HG03108 (cell line): ENCODE results near the gene ELMO1.

ENCODE experiments used
- ATAC-seq: cut with Tn5 transposase; IDR thresholded peaks from one replicate; pipeline ENCODE4 v1.9.1; 2021; ENCODE audit warnings: moderate library complexity; ENCODE audit not compliant: unreplicated experiment

ELMO1 gene

DNA sequence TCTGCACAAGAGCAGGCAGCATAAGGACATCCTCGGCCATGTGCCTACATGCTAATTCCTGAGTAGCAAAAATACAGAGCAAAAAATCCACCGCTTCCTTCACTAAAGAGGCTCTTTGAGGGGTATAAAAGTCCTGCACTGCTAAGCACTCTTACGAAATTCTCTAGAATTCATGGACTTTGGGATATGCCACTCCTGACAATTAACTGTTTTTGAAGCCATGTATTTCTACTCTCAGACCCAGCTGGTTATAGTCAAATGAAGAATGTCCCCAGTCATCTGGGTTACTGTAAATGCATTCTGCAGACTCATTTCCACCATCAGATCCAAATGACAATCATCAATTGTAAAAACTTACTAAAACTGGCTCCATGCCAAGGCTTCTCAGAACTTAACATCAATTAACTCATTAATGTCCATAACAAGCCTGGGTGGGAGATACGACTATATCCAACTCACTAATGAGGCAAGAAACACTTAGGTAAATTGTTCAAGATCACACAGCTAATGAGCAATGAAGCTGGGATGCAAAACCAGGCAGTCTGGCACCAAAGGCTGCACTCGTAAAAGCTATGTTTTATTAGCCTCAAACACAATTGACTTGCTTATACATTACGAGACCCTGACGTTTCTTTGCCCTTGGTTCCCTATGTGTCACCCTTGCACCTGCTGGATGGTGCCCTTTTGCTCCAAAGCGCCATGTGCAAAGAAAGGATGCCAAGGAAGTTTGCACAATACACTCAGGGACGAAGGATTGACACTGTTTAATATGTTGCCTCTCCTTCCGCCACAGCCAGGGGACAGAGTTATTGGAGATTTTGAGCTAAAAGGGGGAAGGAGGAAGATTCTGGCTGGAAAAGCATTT is 250.4 kb downstream of the ELMO1 start:
- ATAC-seq, result no peak

DNA sequence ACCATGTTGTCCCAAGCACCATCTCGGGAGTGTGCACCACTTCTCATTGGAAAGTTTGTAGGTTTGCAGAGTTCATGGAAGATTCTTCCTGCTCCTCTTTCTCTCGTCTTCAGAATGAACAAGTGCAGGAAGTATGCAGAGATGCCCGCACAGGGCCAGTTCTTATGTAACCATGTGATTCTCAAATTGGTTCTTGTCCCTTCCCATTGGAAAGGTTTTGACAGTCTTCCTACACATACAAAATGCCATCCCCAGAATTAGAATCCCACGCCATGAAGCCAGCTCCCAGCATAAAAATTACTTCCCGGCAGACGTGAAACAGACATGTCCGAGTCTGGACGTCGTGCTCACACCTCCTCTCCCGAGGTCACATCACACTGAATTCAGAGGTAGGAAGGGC is 251.6 kb downstream of the ELMO1 start:
- ATAC-seq, result no peak

- ATAC-seq, result no peak
Measured at GRCh38 chr7:37196676-37197075, 252.0 kb downstream of the ELMO1 start.

GRCh38 chr7:37195388-37195787 is 253.3 kb downstream of the ELMO1 start:
- ATAC-seq, result no peak

- no peak for ATAC-seq
Measured at GRCh38 chr7:37194943-37195342, 253.7 kb downstream of the ELMO1 start.

DNA sequence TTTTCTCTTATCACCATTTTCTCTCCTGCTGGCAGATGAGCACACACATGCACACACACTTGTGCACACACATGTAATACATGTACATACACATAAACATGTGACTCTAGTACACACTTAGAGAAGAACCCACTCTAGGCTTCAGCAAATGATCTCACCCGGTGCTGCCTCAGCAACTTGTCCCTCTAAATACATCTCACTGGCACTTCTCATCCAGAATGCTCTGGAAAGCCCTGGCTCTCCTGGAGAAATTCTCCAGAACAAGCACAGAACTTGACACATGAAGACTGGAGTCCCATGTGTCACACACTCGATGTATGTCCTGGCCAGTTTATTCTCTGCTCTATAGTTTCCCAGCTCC is 254.9 kb downstream of the ELMO1 start:
- ATAC-seq, result no peak

DNA sequence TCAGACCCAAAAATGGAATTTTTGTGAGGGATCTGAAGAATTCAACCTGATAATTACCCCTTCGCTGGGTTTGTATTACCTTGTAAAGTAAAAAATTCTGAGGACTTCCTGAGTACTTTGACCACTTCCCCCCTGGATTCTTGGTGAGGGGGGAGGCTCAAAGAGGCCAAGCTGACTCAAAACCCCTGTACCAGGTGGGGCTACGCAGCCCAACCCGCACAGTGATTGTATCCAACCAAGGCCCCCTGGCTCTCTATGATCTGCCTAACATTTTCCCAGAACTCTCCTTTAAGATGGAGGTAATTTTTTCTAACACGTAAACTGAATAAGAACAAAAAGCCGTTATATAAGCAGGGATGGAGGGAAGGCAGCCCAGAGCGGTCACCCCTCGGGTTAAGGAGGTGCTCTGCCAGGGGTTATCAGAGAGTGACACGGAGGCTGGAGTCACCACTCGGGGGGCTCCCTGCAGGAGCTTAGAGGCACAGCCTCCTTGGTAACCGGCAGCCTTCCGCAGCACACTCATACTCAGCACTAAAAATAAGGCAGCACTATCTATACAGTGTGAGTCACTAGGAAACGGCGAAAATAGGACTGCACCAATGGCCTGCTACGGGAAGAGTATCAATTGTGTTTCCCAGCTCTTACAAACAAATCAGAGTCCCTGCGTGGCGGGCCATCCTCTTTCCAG is 255.4 kb downstream of the ELMO1 start:
- ATAC-seq, result no peak

- no peak for ATAC-seq
Measured at GRCh38 chr7:37191797-37192196, 256.9 kb downstream of the ELMO1 start.

- no peak for ATAC-seq
Measured at GRCh38 chr7:37187179-37187578, 261.5 kb downstream of the ELMO1 start.

- no peak for ATAC-seq
Measured at GRCh38 chr7:37186753-37187152, 261.9 kb downstream of the ELMO1 start.

DNA sequence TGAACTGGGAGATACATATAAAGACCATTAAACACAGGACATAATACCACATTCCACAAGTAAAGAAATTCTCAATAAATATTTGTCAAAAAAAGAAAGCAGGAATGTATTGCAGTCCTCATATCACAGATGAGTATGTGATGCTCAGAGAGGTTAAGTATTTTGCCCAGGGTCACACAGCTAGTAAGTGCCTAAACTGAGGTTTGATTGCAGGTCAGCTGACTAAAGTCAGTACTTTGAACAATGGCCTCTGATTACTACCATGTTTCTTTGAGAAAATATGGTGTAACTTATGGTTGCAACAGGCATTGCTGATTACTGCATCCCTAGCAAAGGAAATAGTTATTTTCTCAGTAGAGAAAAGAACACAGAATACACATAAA is 267.1 kb downstream of the ELMO1 start:
- ATAC-seq, result no peak

- ATAC-seq, result no peak
Measured at GRCh38 chr7:37180828-37181549, 267.7 kb downstream of the ELMO1 start.

DNA sequence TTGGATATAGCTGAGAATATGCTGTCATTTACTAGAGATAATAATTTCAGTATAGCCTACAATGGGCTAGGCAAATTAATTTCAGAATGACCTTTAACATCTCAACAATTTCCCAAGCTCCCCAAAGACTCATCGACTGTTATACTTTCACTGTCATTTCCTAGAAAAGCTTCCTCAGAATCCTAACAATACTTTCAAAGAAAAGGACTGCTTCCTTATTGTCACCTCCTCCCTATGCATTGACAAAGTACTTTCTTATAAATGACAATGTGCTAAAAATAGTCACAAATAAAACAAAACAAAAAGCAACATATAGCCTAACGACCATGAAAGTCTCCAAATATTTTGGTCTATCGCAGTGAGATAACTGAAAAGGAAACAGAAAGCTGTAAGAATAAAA is 272.6 kb downstream of the ELMO1 start:
- ATAC-seq, result no peak

GRCh38 chr7:37174460-37174859 is 274.2 kb downstream of the ELMO1 start:
- no peak for ATAC-seq

GRCh38 chr7:37173670-37174069 is 275.0 kb downstream of the ELMO1 start:
- ATAC-seq, result no peak

DNA sequence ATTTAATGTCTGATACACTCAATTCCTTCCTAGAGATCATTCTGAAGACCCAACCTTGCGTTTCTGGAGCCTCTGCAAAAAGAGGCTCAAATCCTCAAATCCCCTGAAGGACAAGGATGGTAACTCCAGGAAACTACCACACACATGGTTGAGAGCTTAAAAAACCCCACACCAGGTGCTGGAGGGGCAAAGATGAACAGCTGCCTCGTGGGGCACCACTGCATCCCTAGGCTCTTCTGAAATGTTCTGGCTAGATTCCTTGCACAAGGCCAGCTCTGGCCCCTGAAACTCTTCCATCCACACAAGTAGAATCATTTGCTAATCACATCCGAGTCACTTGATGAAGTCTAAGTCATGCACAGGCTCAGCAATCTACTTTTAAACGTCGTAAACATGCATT is 286.6 kb downstream of the ELMO1 start:
- no peak for ATAC-seq

DNA sequence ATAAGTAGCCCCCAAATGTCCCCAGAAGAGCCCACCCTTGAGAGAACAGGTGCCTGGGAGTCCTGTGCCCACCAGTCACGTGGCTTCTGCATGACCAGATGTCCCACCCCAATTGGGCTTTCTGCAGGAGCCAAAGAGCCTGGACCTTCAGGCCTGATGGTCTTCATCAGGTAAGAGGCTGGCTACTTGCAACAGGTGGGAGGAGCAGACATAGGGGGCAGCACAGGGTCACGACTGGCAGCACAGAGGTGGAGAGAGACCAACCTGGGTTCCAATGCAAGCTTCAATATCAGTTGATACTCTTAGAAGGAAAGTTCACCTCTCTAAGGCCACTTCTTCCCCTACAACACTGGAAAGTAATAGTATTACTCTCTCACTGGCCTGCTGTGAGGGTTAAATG is 288.0 kb downstream of the ELMO1 start:
- no peak for ATAC-seq

DNA sequence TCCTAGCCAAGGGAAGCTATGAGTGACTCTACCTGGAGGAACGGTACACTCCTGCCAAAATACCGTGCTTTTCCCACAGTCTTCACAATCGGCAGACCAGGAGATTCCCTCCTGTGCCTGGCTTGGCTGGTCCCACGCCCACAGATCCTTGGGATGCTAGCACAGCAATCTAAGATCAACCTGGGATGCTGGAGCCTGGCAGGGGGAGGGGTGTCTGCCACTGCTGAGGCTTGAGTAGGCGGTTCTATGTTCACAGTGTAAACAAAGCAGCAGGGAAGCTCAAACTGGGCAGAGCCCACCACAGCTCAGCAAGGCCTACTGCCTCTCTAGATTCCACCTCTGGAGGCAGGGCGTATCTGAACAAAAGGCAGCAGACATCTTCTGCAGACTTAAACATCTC is 295.3 kb downstream of the ELMO1 start:
- no peak for ATAC-seq

DNA sequence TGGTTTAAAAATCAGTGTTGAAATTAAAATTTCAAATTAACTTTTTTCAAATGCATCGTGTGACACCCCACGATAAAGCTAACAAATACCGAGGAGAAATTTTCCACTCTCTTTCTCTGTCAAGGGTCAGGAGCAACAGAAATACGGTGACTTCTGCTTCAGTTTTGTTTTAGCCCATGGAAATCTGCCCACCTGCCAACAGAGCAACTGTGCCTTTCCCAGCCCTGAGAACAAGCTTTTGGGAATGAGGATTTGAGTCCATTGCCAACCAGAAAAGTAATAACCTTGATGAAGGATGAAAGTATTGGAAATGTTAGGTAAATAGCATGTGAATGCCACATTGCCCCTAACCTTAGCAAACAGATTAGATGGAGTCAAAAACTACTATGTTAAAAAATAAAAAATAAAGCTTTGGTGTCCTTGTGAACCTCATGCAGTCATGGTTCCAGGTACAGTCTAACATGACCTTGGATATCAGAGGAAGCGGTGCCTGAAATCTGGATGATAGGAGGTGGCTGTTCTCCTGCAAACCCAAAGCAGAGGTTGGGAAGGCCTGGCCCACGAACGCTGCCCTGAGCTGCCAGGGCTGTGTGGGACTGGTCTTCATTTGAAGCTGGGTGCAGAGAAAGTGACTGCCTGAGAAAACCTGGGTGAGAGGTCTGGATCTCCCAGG is 296.8 kb downstream of the ELMO1 start:
- ATAC-seq, result no peak

DNA sequence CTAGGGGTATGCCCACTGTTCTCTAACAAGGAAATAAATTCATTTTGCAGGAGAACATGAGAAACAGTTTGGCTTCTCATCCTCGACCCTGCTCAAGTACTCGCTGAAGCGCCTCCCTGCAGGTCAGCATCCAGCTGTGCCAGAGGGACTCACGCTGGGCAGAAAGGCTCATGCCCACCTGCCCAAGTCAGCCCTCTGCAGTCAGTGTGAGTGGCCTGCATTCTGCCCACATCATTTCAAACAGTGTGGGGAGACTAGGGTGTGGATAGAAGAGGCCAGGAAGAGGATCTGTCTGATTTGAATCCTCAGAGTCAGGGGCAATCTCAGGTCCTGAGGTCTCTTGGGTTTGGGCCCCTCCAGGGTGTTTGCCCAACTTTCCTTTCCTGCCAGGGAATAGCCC is 297.8 kb downstream of the ELMO1 start:
- no peak for ATAC-seq

- no peak for ATAC-seq
Measured at GRCh38 chr7:37150180-37150579, 298.5 kb downstream of the ELMO1 start.
